HepG2 (cell line): ENCODE measurements around the gene TNXB. TPM values are rescaled to one million over a fixed set of nuclear protein-coding genes. Genes with fewer than 3 reads are reported as not detected.

Experiments used
- AFF4 ChIP-seq: sonication (generic); formaldehyde crosslinking; IDR thresholded peaks from 2 replicates; pipeline ENCODE4 v1.4.0; 2020; ENCODE audit warnings: missing genetic modification reagents
- CBX2 ChIP-seq, 2 experiments: fragments of 200-600 bp in 1 of 2; sonication (generic); formaldehyde crosslinking in 1 of 2; IDR thresholded peaks; 2 replicates each; pipeline versions ENCODE4 v1.7.0 to v1.8.1; 2018 to 2022; ENCODE audit warnings: low read depth in 2 of 2, low read length in 1 of 2, mild to moderate bottlenecking in 1 of 2, missing genetic modification reagents in 1 of 2
- CCDC6 ChIP-seq: sonication (generic); formaldehyde crosslinking; IDR thresholded peaks from 2 replicates; pipeline ENCODE4 v1.8.1; 2022; ENCODE audit warnings: mild to moderate bottlenecking, missing genetic modification reagents, moderate library complexity
- CHD2 ChIP-seq: IDR thresholded peaks from 2 replicates; pipeline ENCODE4 v1.6.1; 2011; ENCODE audit warnings: low read depth, low read length, improper control_type of control experiment
- FLYWCH1 ChIP-seq: sonication (generic); formaldehyde crosslinking; IDR thresholded peaks from 2 replicates; pipeline ENCODE4 v1.8.1; 2023; ENCODE audit warnings: mild to moderate bottlenecking, missing genetic modification reagents
- FOSL2 ChIP-seq: sonication (generic); formaldehyde crosslinking; IDR thresholded peaks from 2 replicates; pipeline ENCODE4 v1.4.0; 2020; ENCODE audit warnings: missing genetic modification reagents
- GLI4 ChIP-seq: sonication (generic); formaldehyde crosslinking; IDR thresholded peaks from 2 replicates; pipeline ENCODE4 v1.5.1; 2020; ENCODE audit warnings: missing genetic modification reagents, mild to moderate bottlenecking, moderate library complexity, borderline replicate concordance
- HES4 ChIP-seq: sonication (generic); formaldehyde crosslinking; IDR thresholded peaks from 2 replicates; pipeline ENCODE4 v1.9.0; 2021; ENCODE audit warnings: mild to moderate bottlenecking, missing genetic modification reagents, borderline replicate concordance
- JARID2 ChIP-seq: sonication (generic); formaldehyde crosslinking; IDR thresholded peaks from 2 replicates; pipeline ENCODE4 v1.8.1; 2023; ENCODE audit warnings: missing genetic modification reagents, inconsistent platforms; ENCODE audit not compliant: insufficient replicate concordance
- KAT7 ChIP-seq: IDR thresholded peaks from 2 replicates; pipeline ENCODE4 v1.6.1; 2018; ENCODE audit warnings: borderline replicate concordance, missing compliant biosample characterization
- LCORL ChIP-seq, 2 experiments: fragments of 450-650 bp in 1 of 2; sonication (generic) in 1 of 2; formaldehyde crosslinking in 1 of 2; IDR thresholded peaks; 2 replicates each; pipeline versions ENCODE4 v1.5.0 to v1.6.1; 2017 to 2020; ENCODE audit warnings: antibody characterized with exemption in 1 of 2, missing genetic modification reagents in 1 of 2
- MZF1 ChIP-seq: sonication (generic); formaldehyde crosslinking; IDR thresholded peaks from 2 replicates; pipeline ENCODE4 v1.8.1; 2023; ENCODE audit warnings: mild to moderate bottlenecking, missing genetic modification reagents, borderline replicate concordance
- NFE2L1 ChIP-seq: sonication (generic); formaldehyde crosslinking; IDR thresholded peaks from 2 replicates; pipeline ENCODE4 v1.4.0; 2020; ENCODE audit warnings: missing genetic modification reagents, mild to moderate bottlenecking, borderline replicate concordance
- PCBP1 ChIP-seq: fragments of 200-400 bp; formaldehyde crosslinking; IDR thresholded peaks from 2 replicates; pipeline ENCODE4 v1.6.1; 2017; ENCODE audit warnings: mild to moderate bottlenecking, low read depth, low read length, borderline replicate concordance
- RBM22 ChIP-seq: fragments of 200-400 bp; formaldehyde crosslinking; optimal IDR thresholded peaks from 2 replicates; pipeline ENCODE3; 2017; ENCODE audit warnings: mild to moderate bottlenecking, low read length, moderate library complexity
- SCMH1 ChIP-seq: sonication (generic); formaldehyde crosslinking; IDR thresholded peaks from 2 replicates; pipeline ENCODE4 v1.9.0; 2021; ENCODE audit warnings: missing genetic modification reagents, mild to moderate bottlenecking, borderline replicate concordance
- STAG1 ChIP-seq: sonication (generic); formaldehyde crosslinking; IDR thresholded peaks from 2 replicates; pipeline ENCODE4 v1.4.0; 2020; ENCODE audit warnings: missing genetic modification reagents
- ZNF34 ChIP-seq: sonication (generic); formaldehyde crosslinking; IDR thresholded peaks from 2 replicates; pipeline ENCODE4 v1.4.0; 2020; ENCODE audit warnings: mild to moderate bottlenecking, missing genetic modification reagents, borderline replicate concordance
- ZNF749 ChIP-seq: sonication (generic); formaldehyde crosslinking; IDR thresholded peaks from 2 replicates; pipeline ENCODE4 v1.8.0; 2022; ENCODE audit warnings: mild to moderate bottlenecking, missing genetic modification reagents, moderate library complexity, borderline replicate concordance
- polyA plus RNA-seq, 8 experiments: library from polyadenylated mRNA; depleted of rRNA in 3 of 8; stranded (reverse) in 7 of 8; unstranded in 1 of 8; fragments of >200 nt; fragmentation: Illumina TruSeq in 4 of 8; extraction: Trizol in 4 of 8; gene quantifications; 2 replicates each; pipeline versions ENCODE4 v1.2.1 to v1.2.3, GENCODE V29; 2011 to 2016; ENCODE audit warnings: low read depth in 4 of 8, missing spikeins in 1 of 8, mixed read lengths in 1 of 8; ENCODE audit not compliant: insufficient read depth in 1 of 8
- total RNA-seq, 5 experiments: library from RNA; depleted of rRNA; stranded (reverse); fragments of >200 nt; fragmentation: Illumina TruSeq; extraction: Trizol; gene quantifications; 2 replicates each; pipeline ENCODE4 v1.2.3, GENCODE V29; 2016; ENCODE audit warnings: low read depth in 1 of 5
- TF ChIP-seq, protein P1 (sequence below): sonication (generic); formaldehyde crosslinking; IDR thresholded peaks from 2 replicates; pipeline ENCODE4 v1.4.0; 2020; ENCODE audit warnings: low read depth, mild to moderate bottlenecking, missing genetic modification reagents
- TF ChIP-seq, protein P2 (sequence below): sonication (generic); formaldehyde crosslinking; IDR thresholded peaks from 2 replicates; pipeline ENCODE4 v1.5.0; 2020; ENCODE audit warnings: missing genetic modification reagents
- TF ChIP-seq, protein P3 (sequence below): sonication (generic); formaldehyde crosslinking; IDR thresholded peaks from 2 replicates; pipeline ENCODE4 v1.4.0; 2020; ENCODE audit warnings: mild to moderate bottlenecking, missing genetic modification reagents

The TNXB gene
- total and polyA plus RNA-seq, 2 of the 13 experiments (the other 11 are each of a cell fraction or from before 2014, with no cell fraction given): 1.6 to 2.7 TPM

DNA sequence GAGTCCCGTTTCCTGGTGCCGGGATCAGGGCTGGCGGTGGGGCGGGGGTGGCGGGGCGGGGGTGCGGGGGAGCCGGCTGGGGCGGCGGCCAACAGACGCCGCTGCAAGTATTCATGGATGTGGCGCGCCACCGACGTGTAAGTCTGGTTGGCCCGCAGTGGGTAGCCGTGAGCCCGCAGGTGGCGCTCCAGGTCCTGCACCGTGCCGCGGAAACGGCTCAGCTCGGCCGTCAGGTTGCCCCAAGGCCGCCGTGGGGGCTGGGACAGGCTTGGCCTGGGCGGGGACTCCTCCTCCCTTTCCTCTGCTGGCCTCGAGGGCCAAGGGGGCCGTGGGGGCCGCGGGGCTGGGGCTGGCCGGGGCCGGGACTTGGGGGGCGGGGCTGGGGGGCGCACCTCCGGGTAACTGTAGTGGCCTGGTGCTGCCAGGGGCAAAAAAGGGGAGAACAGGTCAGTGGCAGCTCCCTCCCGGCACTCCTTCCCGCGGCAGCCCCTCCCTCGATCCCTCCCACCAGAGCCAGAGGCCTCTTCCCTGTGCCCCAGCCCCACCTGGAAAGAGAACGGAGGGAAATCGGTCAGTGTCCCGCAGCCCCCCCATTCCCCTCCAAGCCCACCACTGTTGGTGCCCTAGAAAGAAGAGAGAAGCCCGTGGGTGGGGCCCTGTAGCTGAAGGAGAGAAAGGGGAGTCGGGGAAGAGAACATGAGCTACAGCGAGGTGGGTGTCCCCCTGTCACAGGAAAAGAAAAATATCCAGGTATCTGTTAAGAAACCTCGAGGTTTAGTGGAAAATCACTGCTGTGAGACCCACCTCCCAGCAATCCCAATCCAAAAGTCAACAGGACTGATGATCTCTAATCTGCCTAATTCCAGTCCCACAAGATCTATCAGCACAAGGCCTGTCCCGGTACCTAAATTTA, 21.3 kb downstream of the TNXB start (continued):
- TF ChIP-seq CCDC6 (CRISPR knock-in tag): 0 out of 2 replicates have a peak, but pooled peaks have one; percentile 31
- peak; percentile 84 for TF ChIP-seq STAG1
- no peak for TF ChIP-seq CHD2
- no peak for TF ChIP-seq JARID2 (CRISPR knock-in tag)
- TF ChIP-seq NFE2L1 (CRISPR knock-in tag): no peak
- no peak for TF ChIP-seq HES4 (CRISPR knock-in tag)
- TF ChIP-seq SCMH1: no peak
- no peak for TF ChIP-seq ZNF749 (CRISPR knock-in tag)
- TF ChIP-seq FLYWCH1 (CRISPR knock-in tag): no peak
- TF ChIP-seq, protein P1, sequence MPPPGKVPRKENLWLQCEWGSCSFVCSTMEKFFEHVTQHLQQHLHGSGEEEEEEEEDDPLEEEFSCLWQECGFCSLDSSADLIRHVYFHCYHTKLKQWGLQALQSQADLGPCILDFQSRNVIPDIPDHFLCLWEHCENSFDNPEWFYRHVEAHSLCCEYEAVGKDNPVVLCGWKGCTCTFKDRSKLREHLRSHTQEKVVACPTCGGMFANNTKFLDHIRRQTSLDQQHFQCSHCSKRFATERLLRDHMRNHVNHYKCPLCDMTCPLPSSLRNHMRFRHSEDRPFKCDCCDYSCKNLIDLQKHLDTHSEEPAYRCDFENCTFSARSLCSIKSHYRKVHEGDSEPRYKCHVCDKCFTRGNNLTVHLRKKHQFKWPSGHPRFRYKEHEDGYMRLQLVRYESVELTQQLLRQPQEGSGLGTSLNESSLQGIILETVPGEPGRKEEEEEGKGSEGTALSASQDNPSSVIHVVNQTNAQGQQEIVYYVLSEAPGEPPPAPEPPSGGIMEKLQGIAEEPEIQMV (CRISPR knock-in tag): no peak
- TF ChIP-seq, protein P2, sequence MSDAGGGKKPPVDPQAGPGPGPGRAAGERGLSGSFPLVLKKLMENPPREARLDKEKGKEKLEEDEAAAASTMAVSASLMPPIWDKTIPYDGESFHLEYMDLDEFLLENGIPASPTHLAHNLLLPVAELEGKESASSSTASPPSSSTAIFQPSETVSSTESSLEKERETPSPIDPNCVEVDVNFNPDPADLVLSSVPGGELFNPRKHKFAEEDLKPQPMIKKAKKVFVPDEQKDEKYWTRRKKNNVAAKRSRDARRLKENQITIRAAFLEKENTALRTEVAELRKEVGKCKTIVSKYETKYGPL (CRISPR knock-in tag): no peak
- peak; percentile 53; the same call in 1 of the 2 replicates for TF ChIP-seq KAT7 (CRISPR knock-in tag)
- no peak for TF ChIP-seq MZF1
- TF ChIP-seq RBM22: no peak
- no peak for TF ChIP-seq AFF4
- TF ChIP-seq ZNF34 (CRISPR knock-in tag): no peak
- 0 out of 2 replicates have a peak, but pooled peaks have one; percentile 15 for TF ChIP-seq PCBP1
- no peak for TF ChIP-seq CBX2 (IDR thresholded peaks at IDR 0.05; ENCODE audit: low read depth, low read length)
- no peak for TF ChIP-seq CBX2 (CRISPR knock-in tag; IDR thresholded peaks at IDR 0.05; ENCODE audit: low read depth)
- TF ChIP-seq, protein P3, sequence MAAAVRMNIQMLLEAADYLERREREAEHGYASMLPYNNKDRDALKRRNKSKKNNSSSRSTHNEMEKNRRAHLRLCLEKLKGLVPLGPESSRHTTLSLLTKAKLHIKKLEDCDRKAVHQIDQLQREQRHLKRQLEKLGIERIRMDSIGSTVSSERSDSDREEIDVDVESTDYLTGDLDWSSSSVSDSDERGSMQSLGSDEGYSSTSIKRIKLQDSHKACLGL (CRISPR knock-in tag): peak; percentile 78
- no peak for TF ChIP-seq GLI4 (CRISPR knock-in tag)
- no peak for TF ChIP-seq LCORL (IDR thresholded peaks at IDR 0.05)
- TF ChIP-seq LCORL (CRISPR knock-in tag; IDR thresholded peaks at IDR 0.05): peak; percentile 71; the same call in 1 of the 2 replicates
- TF ChIP-seq FOSL2 (CRISPR knock-in tag): peak; percentile 48
